SK-N-SH (cell line): ENCODE data around the gene MSL1. TPM values are rescaled to one million over a fixed set of nuclear protein-coding genes. Genes with fewer than 3 reads are reported as not detected.

Experiments used
- CTCF ChIA-PET: fragments of 300-600, 350-600 bp; formaldehyde crosslinking; extraction: SDS; loops from one replicate; lab custom pipeline; 2021; lab: Yijun Ruan, JAX
- POLR2A ChIA-PET: fragments of 350-600 bp; sonication (Branson Sonifier 250); formaldehyde crosslinking; extraction: SDS; loops from one replicate; lab custom pipeline; 2020; ENCODE audit warnings: antibody characterized with exemption, inconsistent platforms; lab: Yijun Ruan, JAX
- DNase-seq: peaks from one replicate; pipeline ENCODE4 v3.0.0; 2012
- H2AFZ ChIP-seq: fragments of 200-600 bp; sonication (generic); 2 replicates; pipeline ENCODE4 v1.8.1; 2016; ENCODE audit warnings: antibody characterized with exemption, mild to moderate bottlenecking, low read depth
- H3F3A ChIP-seq: fragments of 200-600 bp; sonication (generic); replicated peaks from 2 replicates; pipeline ENCODE3; 2016; ENCODE audit warnings: antibody characterized with exemption, mild to moderate bottlenecking; ENCODE audit not compliant: insufficient read depth
- H3K27ac ChIP-seq, 2 experiments: fragments of 200-500 bp in 1 of 2; fragments of 200-600 bp in 1 of 2; sonication (Bioruptor generic) in 1 of 2; sonication (generic), shearing (Covaris generic) in 1 of 2; 2 replicates each; pipeline versions ENCODE4 v1.5.1 to v1.6.1; 2014 to 2016; ENCODE audit warnings: low read depth in 2 of 2, inconsistent platforms in 1 of 2, low read length in 1 of 2, mild to moderate bottlenecking in 1 of 2, mixed read lengths in 1 of 2
- H3K27me3 ChIP-seq: fragments of 200-600 bp; sonication (generic), shearing (Covaris generic); 2 replicates; pipeline ENCODE4 v1.6.1; 2016; ENCODE audit warnings: mixed run types; ENCODE audit not compliant: insufficient read depth
- H3K36me3 ChIP-seq, 2 experiments: fragments of 200-500 bp in 1 of 2; fragments of 200-600 bp in 1 of 2; sonication (Bioruptor generic) in 1 of 2; sonication (generic) in 1 of 2; replicated peaks in 1 of 2; 2 replicates each; pipeline versions ENCODE3 to v1.5.1; 2014 to 2016; ENCODE audit warnings: low read length in 1 of 2, mild to moderate bottlenecking in 1 of 2; ENCODE audit not compliant: insufficient read depth in 2 of 2, control insufficient read depth in 1 of 2
- H3K4me1 ChIP-seq, 2 experiments: fragments of 200-500 bp in 1 of 2; fragments of 200-600 bp in 1 of 2; sonication (Bioruptor generic) in 1 of 2; sonication (generic), shearing (Covaris generic) in 1 of 2; 2 replicates each; pipeline versions ENCODE4 v1.5.1 to v1.6.1; 2014 to 2016; ENCODE audit warnings: low read depth in 1 of 2, low read length in 1 of 2, mixed run types in 1 of 2; ENCODE audit not compliant: insufficient read depth in 2 of 2, control insufficient read depth in 1 of 2
- H3K4me2 ChIP-seq: fragments of 200-600 bp; sonication (generic), shearing (Covaris generic); 2 replicates; pipeline ENCODE4 v1.6.1; 2017; ENCODE audit warnings: mixed run types
- H3K4me3 ChIP-seq, 2 experiments: fragments of 200-500 bp in 1 of 2; fragments of 200-600 bp in 1 of 2; sonication (Bioruptor generic) in 1 of 2; sonication (generic), shearing (Covaris generic) in 1 of 2; 2 replicates each; pipeline versions ENCODE4 v1.5.1 to v1.8.1; 2014 to 2016; ENCODE audit warnings: low read depth in 2 of 2, inconsistent platforms in 1 of 2, low read length in 1 of 2, mild to moderate bottlenecking in 1 of 2, mixed read lengths in 1 of 2, moderate library complexity in 1 of 2
- H3K79me2 ChIP-seq: fragments of 200-600 bp; sonication (generic); 2 replicates; pipeline ENCODE4 v1.8.1; 2017; ENCODE audit warnings: mild to moderate bottlenecking; ENCODE audit not compliant: insufficient read depth
- H3K9ac ChIP-seq: fragments of 200-600 bp; sonication (generic); 2 replicates; pipeline ENCODE4 v1.6.1; 2017; ENCODE audit warnings: mixed run types
- H3K9me2 ChIP-seq: fragments of 200-600 bp; sonication (generic); 2 replicates; pipeline ENCODE4 v1.6.1; 2017; ENCODE audit warnings: mixed run types
- H3K9me3 ChIP-seq: fragments of 200-600 bp; sonication (generic); 2 replicates; pipeline ENCODE4 v1.6.1; 2017; ENCODE audit warnings: mixed run types, mild to moderate bottlenecking, moderate library complexity
- H4K20me1 ChIP-seq: fragments of 200-600 bp; sonication (generic); 2 replicates; pipeline ENCODE4 v1.6.1; 2017; ENCODE audit warnings: mild to moderate bottlenecking, mixed run types; ENCODE audit not compliant: insufficient read depth
- CTCF ChIP-seq: fragments of 200-600 bp; sonication (generic); IDR thresholded peaks from 2 replicates; pipeline ENCODE4 v1.6.1; 2017; ENCODE audit warnings: antibody characterized with exemption, mild to moderate bottlenecking, moderate library complexity
- EZH2phosphoT487 ChIP-seq: fragments of 200-600 bp; sonication (generic); IDR thresholded peaks from 2 replicates; pipeline ENCODE4 v1.6.1; 2017; ENCODE audit warnings: low read depth, mixed run types, mild to moderate bottlenecking, antibody characterized with exemption, moderate library complexity, borderline replicate concordance
- FOSL2 ChIP-seq: IDR thresholded peaks from 2 replicates; pipeline ENCODE4 v1.4.0; 2012; ENCODE audit warnings: low read depth, mild to moderate bottlenecking, moderate library complexity, borderline replicate concordance
- FOXJ3 ChIP-seq: sonication (generic); formaldehyde crosslinking; IDR thresholded peaks from 2 replicates; pipeline ENCODE4 v1.5.1; 2020; ENCODE audit warnings: mild to moderate bottlenecking, missing genetic modification reagents
- NRF1 ChIP-seq: IDR thresholded peaks from 2 replicates; pipeline ENCODE4 v1.6.1; 2012; ENCODE audit warnings: low read depth, mild to moderate bottlenecking, low read length
- POLR2AphosphoS5 ChIP-seq: IDR thresholded peaks from 2 replicates; pipeline ENCODE4 v1.6.1; 2012; ENCODE audit warnings: low read depth, low read length
- RAD21 ChIP-seq: IDR thresholded peaks from 2 replicates; pipeline ENCODE4 v1.6.1; 2012; ENCODE audit warnings: mild to moderate bottlenecking, low read length
- SMC3 ChIP-seq: IDR thresholded peaks from 2 replicates; pipeline ENCODE4 v1.6.1; 2012; ENCODE audit warnings: low read depth, low read length, improper control_type of control experiment
- WGBS: methylation state at CpG from one replicate; pipeline ENCODE4 v1.1.6; 2017; ENCODE audit warnings: low lambda C conversion rate; 5-methylcytosine and 5-hydroxymethylcytosine counted together
- polyA plus RNA-seq, 3 experiments: library from polyadenylated mRNA; depleted of rRNA; stranded (reverse); fragments of >200 nt; gene quantifications; 2 replicates each; pipeline ENCODE4 v1.2.3, GENCODE V29; 2012

MSL1 gene
- polyA plus RNA-seq, 1 of the 3 experiments (the other 2 are of a cell fraction) = 30.2 TPM

- Histone ChIP-seq H3K4me1 (peaks cover 0 to 3% of the 10 kb centered on the region in 2 experiments; a peak in 2 of 4 replicates), H3K36me3 (peaks cover 68 to 81% of the 10 kb centered on the region in 2 experiments), H3K4me3 (peak overlapping the region in 1 of 2 experiments; percentile 36; a peak in 1 of 4 replicates), H3F3A (peaks cover 36% of the 10 kb centered on the region), H3K27ac (peak overlapping the region; percentile 37; a peak in 2 of 4 replicates), H3K27me3 (no peaks in the 10 kb centered on the region), H3K4me2 (no peak overlapping the region), H3K9me3 (no peaks in the 10 kb centered on the region), H3K9ac (no peak overlapping the region), H3K79me2 (peaks cover 10% of the 10 kb centered on the region; the same call in 1 of the 2 replicates), H4K20me1 (no peaks in the 10 kb centered on the region), H3K9me2 (no peaks in the 10 kb centered on the region), H2AFZ (no peak overlapping the region)
- no peak for TF ChIP-seq FOSL2
- peak; percentile 83 for TF ChIP-seq CTCF
- peak; percentile 60 for TF ChIP-seq SMC3
- peak; percentile 75 for TF ChIP-seq RAD21
- POLR2A ChIA-PET = interaction anchor here (1.0 to 1.9 kb wide), 2 partner anchors 9 to 55 kb away, joined by 4 to 6 read pairs; partner anchors contain the start of gene RAPGEFL1
- peak; percentile 65 for DNase-seq
- WGBS = 39% methylated on average over 11 of the region's 11 CpGs
- CTCF ChIA-PET = interaction anchor here (0.6 to 5.6 kb wide), 40 partner anchors 11 to 167 kb away, joined by 3 to 89 read pairs (median 4); partner anchors contain the start of genes CASC3, CSF3, RAPGEFL1 and THRA
Measured at GRCh38 chr17:40168262-40168832, 46.6 kb downstream of the MSL1 start.

- no peak for TF ChIP-seq FOXJ3 (CRISPR knock-in tag)
- TF ChIP-seq POLR2AphosphoS5 = no peak
- no peak for TF ChIP-seq SMC3
- no peak for TF ChIP-seq NRF1
- no peak for TF ChIP-seq FOSL2
- no peak for TF ChIP-seq EZH2phosphoT487
- TF ChIP-seq, all 33 proteins: peak for 0
- H3K79me2 ChIP-seq = no peaks in the 10 kb centered on the region
- H3K4me3 ChIP-seq = no peak overlapping the region
- WGBS = 95% methylated on average over 2 of the region's 2 CpGs
- H3K9me3 ChIP-seq = no peaks in the 10 kb centered on the region
- peaks cover 0 to 3% of the 10 kb centered on the region in 2 experiments; a peak in 2 of 4 replicates for H3K4me1 ChIP-seq
- POLR2A ChIA-PET = no interaction called here
- no peak overlapping the region for H3K4me2 ChIP-seq
- H2AFZ ChIP-seq = no peak overlapping the region
- no peaks in the 10 kb centered on the region for H3K9me2 ChIP-seq
- H3K27ac ChIP-seq = no peak overlapping the region
- no peaks in the 10 kb centered on the region for H3K27me3 ChIP-seq
- no peak overlapping the region for H3K9ac ChIP-seq
- H4K20me1 ChIP-seq = no peaks in the 10 kb centered on the region
- CTCF ChIA-PET = interaction anchor here (0.9 to 5.6 kb wide), 5 partner anchors 20 to 157 kb away, joined by 3 to 89 read pairs (median 3); no protein-coding TSS in a partner anchor
- peaks cover 36% of the 10 kb centered on the region for H3F3A ChIP-seq
- H3K36me3 ChIP-seq = peaks cover 61 to 74% of the 10 kb centered on the region in 2 experiments
- DNase-seq = no peak
Measured at GRCh38 chr17:40170325-40170724, 48.6 kb downstream of the MSL1 start.
